ENCODE data around the gene TFEB.
A peak's percentile ranks its signal among the peaks of the same experiment; 100 is the strongest.

Gene TFEB

GRCh38 chr6:41687501-41688175 is 47.8 kb downstream of the TFEB start:
- no peak for DNase-seq

GRCh38 chr6:41685641-41686380 is 49.6 kb downstream of the TFEB start:
- no peak for DNase-seq

DNA sequence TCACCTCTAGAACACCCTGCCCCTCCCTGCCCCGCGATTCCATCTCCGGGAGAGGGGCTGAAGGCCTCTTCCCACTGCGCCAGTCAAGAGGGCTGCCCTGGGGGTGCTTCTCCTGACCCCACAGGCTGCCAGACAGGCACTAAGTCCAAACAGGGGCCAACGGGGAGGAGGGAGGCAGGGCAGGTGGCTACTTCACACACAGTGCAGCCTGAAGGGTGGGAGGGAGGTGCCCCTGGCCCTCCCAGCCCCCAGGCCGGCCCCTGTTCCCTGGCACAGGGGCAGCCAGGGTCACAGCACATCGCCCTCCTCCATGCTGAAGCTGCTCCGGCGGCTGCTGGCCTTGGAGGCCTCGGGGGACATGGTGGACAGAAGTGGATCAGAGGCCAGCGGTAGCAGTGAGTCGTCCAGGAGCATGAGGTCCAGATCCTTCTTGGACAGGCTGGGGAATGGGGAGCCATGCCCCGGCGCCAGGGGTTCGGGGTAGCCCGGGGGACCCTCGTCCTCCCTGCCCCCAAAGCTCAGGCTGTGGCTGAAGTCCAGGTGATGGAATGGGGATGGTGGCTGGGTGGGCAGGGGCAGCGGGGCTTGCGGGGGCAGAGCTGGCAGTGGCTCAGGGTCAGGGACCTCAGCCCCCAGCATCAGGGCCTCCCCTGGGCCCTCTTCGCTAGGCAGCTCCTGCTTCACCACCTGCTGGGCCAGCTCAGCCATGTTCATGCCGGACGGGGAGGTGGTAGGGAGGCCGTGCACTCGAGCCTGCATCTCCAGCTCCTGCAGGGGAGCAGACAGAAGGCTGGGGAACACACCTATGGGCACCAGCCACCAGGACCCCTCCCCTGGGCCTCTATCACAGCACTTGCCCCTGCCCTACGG is 50.9 kb downstream of the TFEB start:
- no peak for DNase-seq

- peak; percentile 81 for DNase-seq
These were observed 51.7 kb downstream of the TFEB start for GRCh38 chr6:41683523-41684310.

- no peak for DNase-seq
These were observed 52.2 kb downstream of the TFEB start for GRCh38 chr6:41683273-41683522.

- no peak for DNase-seq
These were observed 52.7 kb downstream of the TFEB start for GRCh38 chr6:41682497-41683272.

GRCh38 chr6:41682056-41682477 is 53.3 kb downstream of the TFEB start:
- DNase-seq: peak; percentile 93

DNA sequence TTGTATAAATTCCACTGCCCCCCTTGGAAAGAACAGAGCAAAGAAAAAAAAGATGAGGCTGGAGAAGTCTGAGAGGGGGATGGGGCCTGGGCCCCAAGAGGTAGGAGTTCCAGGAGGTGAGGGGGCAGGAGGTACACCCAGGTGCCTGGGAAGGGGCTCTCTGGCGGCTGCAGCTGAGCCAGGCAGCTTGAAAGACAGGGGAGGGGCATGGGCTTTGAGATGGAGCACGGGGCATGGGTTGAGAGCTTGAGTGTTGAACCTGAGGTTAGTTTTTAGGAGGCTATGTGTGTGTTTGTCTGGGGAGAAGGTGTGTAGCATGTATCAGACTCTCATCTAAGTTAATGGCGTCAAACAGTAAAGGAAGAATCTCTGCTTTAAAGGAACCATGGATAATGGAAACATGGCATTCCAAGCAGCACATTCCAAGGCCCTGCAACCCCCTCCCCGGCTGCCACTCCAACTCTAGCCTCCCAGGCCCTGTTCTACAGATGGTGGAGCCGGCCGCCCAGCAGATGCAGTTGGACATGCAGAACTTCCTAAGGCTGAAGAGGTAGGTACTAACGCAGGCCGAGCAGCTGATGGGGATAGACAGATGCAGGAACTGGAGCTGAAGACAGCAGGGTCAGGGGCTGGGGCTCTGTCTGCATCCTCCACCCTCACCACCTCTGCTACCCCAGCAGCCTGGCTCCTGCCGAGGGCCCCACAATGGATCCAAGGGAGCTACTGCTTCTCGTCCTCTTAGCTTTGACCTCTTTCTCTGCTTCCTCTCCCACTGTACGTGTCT is 55.0 kb downstream of the TFEB start:
- no peak for DNase-seq

- no peak for DNase-seq
These were observed 55.7 kb downstream of the TFEB start for GRCh38 chr6:41679696-41680095.

DNA sequence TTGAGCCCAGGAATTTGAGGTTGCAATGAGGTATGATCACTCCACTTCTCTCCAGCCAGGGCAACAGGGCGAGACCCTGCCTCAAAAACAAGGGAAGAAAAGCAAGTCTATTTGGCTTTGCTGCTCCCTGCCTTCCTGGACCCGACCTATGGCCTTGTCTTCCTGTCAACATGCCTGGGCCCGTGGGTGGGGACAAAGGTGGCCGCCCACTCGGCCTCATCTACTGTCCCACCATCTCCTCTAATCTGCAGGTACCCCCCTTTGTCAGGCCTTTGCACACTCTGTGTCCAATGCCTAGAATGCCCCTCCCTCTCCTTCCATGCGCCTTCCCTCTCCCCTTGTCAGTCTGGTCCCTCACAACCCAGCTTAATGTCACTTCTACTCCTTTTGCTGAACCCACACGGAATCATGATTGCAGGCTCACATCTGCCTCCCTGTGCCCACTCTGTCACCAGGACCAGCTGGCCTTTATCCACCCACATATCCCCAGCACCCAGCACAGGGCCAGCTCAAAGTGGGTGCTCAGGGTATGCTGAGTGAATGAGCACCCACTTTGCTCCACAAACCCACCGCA is 56.8 kb downstream of the TFEB start:
- DNase-seq: no peak

DNA sequence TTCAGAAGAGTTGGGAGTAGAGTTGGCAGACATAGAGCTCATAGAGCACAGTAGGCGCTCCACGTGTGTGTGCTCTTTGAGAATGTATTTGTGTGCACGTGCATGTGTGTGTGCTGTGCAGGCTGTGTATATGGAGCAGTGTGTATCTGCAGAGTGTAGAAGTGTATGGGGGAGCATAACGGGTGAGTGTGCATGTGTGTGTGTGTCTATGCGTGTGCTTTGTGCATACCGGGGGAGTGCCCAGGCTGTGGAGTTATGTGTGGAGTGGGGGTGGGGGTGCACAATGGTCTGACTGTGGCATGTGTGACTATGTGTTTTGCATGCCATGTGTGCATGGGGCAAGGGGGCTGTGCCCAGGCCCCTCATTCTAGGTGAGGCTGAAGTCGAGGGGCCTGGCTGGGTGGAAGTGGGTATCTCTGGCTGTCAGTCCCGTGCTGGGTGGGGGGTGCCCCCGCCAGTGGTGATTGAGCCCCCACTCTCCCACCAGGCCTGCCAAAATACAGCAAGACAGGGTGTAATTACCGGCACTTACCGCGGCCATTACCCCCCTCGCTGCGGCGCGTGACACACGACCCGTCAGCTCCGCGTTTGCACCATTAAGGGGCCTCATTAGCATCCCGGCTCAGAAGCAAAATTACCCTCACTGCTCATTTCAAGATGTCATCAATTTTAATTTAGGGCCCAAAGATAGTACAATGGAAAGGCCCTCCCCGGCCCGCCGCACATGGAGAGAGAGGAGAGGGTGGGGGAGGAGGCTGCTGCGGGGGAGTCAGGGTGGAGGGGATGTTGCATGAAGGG is 58.1 kb downstream of the TFEB start:
- DNase-seq: no peak

DNA sequence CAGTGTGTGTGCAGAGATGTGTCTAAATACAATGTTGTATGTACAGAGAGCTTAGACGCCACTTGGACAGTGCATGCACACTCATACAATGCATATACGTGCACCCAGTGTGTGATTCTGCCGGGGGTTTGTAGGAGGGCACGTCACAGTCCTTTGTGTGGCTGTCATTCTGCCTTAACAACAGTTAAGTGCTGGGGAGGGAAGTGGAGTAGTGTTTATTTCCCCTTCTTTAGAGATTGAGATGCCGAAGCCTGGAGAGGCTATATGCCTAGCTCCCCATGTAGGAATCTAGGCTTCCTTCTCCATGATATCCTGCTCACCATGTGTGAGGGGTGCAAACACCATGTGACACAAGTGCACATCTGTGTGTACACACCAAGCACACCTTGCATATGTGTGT is 59.0 kb downstream of the TFEB start:
- DNase-seq: no peak

DNA sequence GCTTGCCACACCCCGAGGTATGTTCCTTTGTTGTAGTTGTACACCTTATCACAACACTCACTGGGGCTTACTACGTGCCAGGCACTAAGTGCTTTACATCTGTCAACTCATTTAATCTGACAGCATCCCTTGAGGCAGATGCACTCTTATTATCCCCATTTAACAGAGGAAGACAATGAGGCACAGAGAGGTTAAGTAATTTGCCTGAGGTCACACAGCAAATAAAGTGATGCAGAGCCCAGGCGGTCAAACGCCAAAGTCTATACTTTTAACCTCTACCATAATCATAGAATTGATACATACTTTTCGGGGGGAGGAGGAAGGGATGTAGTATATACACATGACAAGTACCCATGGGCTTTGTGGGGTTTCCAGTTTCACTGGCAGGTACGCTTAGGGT is 59.4 kb downstream of the TFEB start:
- DNase-seq: no peak

- no peak for DNase-seq
These were observed 60.1 kb downstream of the TFEB start for GRCh38 chr6:41675176-41675775.

DNA sequence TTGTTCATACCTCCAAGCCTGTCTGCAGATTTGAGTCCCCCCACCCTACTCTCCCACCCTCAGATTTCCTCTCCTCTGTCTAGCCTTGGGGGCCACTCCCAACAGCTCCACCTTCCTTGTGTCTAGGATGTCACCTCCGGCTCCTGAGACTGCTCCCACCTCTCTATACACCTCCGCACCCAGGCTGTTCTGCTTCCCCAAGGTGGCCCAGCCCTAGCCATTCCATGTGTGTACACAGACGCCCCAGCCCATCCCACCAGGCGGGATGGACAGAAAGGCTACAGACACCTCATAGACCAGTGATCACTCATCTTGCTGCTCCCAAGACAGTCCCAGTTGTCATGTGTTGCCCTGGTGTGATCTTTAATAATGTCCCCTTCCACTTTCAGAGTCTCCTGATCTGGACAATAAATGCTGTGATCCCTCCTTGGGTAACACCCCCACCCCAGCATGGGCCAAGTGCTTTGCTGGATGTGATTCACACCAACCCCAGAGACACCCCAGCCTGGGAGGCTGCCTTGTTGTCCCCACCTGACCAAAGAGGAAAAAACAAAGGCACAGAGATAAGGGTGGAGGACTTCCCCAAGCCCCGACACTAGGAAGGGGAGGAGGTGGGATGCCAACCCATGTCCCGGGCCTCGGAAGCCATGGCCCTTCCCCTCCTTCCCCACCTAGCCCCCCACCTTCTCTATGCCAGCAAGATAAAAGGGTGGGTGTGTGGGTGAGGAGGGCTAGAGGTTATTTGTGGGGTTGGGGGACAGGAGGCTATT is 61.0 kb downstream of the TFEB start:
- no peak for DNase-seq

DNA sequence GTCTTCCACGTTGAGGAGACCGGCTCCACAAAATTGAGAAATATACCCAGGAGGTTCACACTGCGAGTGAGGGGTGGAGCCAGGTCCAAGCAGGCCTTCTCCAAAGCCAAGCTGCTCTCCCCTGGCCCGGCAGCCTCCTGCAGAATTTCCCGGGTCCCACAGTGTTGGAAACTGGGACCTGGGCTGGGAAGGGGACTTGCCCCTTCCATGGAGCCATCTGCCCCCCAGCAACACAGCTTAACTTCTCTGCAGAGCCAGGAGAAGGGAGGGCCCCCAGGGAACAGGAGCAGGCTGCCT is 61.8 kb downstream of the TFEB start:
- DNase-seq: no peak

GRCh38 chr6:41672816-41673703 is 62.3 kb downstream of the TFEB start:
- no peak for DNase-seq

DNA sequence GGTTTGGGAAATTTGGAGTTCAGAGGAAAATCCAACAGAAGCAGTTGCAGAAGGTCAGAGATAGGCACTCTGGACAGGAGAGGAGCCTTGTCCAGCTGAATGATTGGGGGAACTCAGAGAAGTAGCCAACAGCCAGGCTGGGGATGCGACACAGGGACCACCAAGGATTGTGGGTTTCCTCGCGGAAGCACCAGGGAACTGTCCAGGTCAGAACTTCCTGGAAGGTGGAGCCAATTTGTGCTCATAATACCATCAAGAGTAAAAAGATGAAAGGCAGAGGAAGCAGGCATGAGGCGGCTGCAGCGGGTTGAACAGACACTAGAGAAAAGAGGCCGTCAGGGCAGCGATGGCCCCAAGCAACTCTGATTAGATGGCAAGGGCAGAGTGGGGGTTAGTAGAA is 63.4 kb downstream of the TFEB start:
- no peak for DNase-seq
